ENCODE data around the gene MEF2A.

GRCh38 chr15:99683000-99683670 is 117.4 kb downstream of the MEF2A start:
- no peak for TF ChIP-seq POLR2AphosphoS5 (IDR thresholded peaks at IDR 0.05; ENCODE audit: low read depth, low read length)
- TF ChIP-seq CTCF (IDR thresholded peaks at IDR 0.05 in 2 of 3, conservative IDR thresholded peaks at IDR 0.05 in 1 of 3; ENCODE audit: borderline replicate concordance in 1 of 3, insufficient read depth in 1 of 3, low read depth in 2 of 3, low read length in 2 of 3): no peak
- no peak for TF ChIP-seq EGR1 (IDR thresholded peaks at IDR 0.05; ENCODE audit: low read depth)
- no peak for TF ChIP-seq EZH2phosphoT487 (IDR thresholded peaks at IDR 0.05; ENCODE audit: borderline replicate concordance)
- TF ChIP-seq EZH2 (IDR thresholded peaks at IDR 0.05): no peak
- no peak for TF ChIP-seq ZNF274 (IDR thresholded peaks at IDR 0.05; ENCODE audit: low read depth, low read length)
